ENCODE results near the gene FZD1. TPM values are rescaled to one million over a fixed set of nuclear protein-coding genes. Genes with fewer than 3 reads are reported as not detected.

Gene FZD1
- total and polyA plus RNA-seq, 7 experiments from 2014 or later: 0.24 to 3.4 (median 0.64) TPM

DNA sequence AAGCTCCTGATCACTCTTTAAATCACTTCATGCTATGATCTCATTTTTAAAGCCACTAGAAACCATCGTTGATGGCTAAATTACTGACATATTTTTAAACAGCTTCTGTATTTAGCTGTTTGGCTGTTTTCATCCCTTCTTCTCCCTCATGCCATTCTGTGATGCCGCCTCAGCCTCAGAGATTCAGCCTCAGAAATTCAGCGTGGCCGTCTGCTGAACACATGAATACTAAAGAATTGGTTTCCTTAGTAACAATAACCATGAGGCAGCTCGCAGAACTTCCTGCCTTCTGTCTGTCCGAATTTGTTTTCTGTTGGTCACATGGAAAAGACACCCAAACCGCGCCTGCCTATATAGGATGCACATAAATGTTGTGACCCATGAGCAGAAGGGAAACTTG, 31.0 kb upstream of the FZD1 start:
- Histone ChIP-seq H3K27ac (ENCODE audit: low read depth, low read length) (no peak overlapping the region), H3K4me1 (ENCODE audit: control insufficient read depth in 2 of 2, insufficient read depth in 2 of 2, low read length in 2 of 2) (no peaks in the 10 kb centered on the region), H3K36me3 (ENCODE audit: control insufficient read depth in 2 of 3, insufficient read depth in 3 of 3, low read length in 3 of 3) (no peaks in the 10 kb centered on the region), H3K27me3 (ENCODE audit: control insufficient read depth in 2 of 2, insufficient read depth in 2 of 2, low read length in 2 of 2) (no peaks in the 10 kb centered on the region), H3K4me3 (ENCODE audit: low read length) (no peak overlapping the region), H3K9me3 (ENCODE audit: control insufficient read depth in 2 of 3, low read length in 3 of 3) (no peaks in the 10 kb centered on the region)
- CTCF ChIA-PET: interaction anchor here (0.6 to 1.0 kb wide), 2 partner anchors 24 to 141 kb away, joined by 3 read pairs; no protein-coding TSS in a partner anchor
- no peak for ATAC-seq
- DNase-seq: no peak
- Mint-ChIP-seq H3K27ac (no peak overlapping the region), H3K36me3 (no peaks in the 10 kb centered on the region), H3K27me3 (peaks cover 0 to 6% (median 0%) of the 10 kb centered on the region in 5 donors), H3K9me3 (no peaks in the 10 kb centered on the region), H3K4me1 (no peaks in the 10 kb centered on the region), H3K4me3 (no peak overlapping the region)
- POLR2A ChIA-PET: no interaction called here
- intact Hi-C loops (cut with micrococcal nuclease): no loop called here

DNA sequence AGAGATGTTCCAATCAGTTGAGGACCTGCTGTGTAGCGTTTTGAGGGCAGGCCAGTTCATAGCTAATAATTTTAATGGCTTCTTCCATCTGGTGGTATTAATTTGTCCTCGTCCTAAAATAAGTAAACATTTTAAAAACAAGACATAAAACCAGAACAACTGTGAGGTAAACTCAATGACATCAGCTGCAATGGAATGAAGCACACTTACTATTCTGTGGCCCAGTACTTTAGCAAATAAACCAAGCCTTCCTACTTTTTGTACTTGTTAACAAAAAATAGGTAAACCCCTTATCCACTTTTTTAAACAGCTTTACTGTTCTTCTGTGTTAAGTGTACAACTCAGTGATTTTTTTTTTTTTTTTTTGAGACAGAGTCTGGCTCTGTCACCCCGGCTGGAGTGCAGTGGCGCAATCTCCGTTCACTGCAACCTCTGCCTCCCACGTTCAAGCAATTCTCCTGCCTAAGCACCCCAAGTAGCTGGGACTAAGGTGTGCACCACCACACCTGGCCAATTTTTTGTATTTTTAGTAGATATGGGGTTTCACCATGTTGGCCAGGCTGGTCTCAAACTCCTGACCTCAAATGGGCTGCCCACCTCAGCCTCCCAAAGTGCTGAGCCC, 28.9 kb upstream of the FZD1 start:
- ATAC-seq (no peak), DNase-seq (no peak)
- CTCF ChIA-PET: no interaction called here
- Histone ChIP-seq H3K9me3 (ENCODE audit: control insufficient read depth in 2 of 3, low read length in 3 of 3) (no peaks in the 10 kb centered on the region), H3K4me1 (ENCODE audit: control insufficient read depth in 2 of 2, insufficient read depth in 2 of 2, low read length in 2 of 2) (no peaks in the 10 kb centered on the region), H3K36me3 (ENCODE audit: control insufficient read depth in 2 of 3, insufficient read depth in 3 of 3, low read length in 3 of 3) (no peaks in the 10 kb centered on the region), H3K4me3 (ENCODE audit: low read length) (no peak overlapping the region), H3K27me3 (ENCODE audit: control insufficient read depth in 2 of 2, insufficient read depth in 2 of 2, low read length in 2 of 2) (no peaks in the 10 kb centered on the region), H3K27ac (ENCODE audit: low read depth, low read length) (no peak overlapping the region)
- Mint-ChIP-seq H3K27me3 (peaks cover 0 to 6% (median 0%) of the 10 kb centered on the region in 5 donors), H3K36me3 (no peaks in the 10 kb centered on the region), H3K4me1 (no peaks in the 10 kb centered on the region), H3K4me3 (no peak overlapping the region), H3K27ac (no peak overlapping the region), H3K9me3 (no peaks in the 10 kb centered on the region)
- intact Hi-C loops (cut with micrococcal nuclease): no loop called here
- POLR2A ChIA-PET: no interaction called here

DNA sequence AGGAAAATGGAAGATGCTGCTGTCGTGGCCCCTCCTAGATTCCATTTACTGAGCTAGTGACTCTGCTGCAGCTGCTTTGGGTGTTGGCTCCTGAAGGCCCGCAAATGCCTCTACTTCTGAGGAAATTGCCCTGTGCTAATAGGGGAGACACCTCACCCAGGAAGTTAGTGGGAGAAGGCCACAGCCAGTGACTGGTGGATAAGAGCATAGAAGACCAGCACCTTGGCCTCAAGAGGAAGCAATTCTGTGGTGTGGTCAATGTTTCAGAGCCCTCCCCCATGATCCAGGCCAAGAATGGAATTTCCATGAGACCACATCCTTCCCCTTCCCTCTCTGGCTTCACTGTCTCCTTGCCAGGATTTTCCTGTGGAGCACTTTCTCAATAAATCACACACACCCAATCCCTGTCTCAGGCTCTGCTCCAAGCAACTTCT, 25.0 kb upstream of the FZD1 start:
- Mint-ChIP-seq H3K4me3 (no peak overlapping the region), H3K27ac (no peak overlapping the region), H3K36me3 (no peaks in the 10 kb centered on the region), H3K9me3 (peaks cover 0 to under 1% (median 0%) of the 10 kb centered on the region in 11 donors), H3K4me1 (no peaks in the 10 kb centered on the region), H3K27me3 (peaks cover 0 to 6% (median 2%) of the 10 kb centered on the region in 5 donors)
- POLR2A ChIA-PET: no interaction called here
- Histone ChIP-seq H3K4me1 (ENCODE audit: control insufficient read depth in 2 of 2, insufficient read depth in 2 of 2, low read length in 2 of 2) (no peaks in the 10 kb centered on the region), H3K4me3 (ENCODE audit: low read length) (no peak overlapping the region), H3K27me3 (ENCODE audit: control insufficient read depth in 2 of 2, insufficient read depth in 2 of 2, low read length in 2 of 2) (no peaks in the 10 kb centered on the region), H3K27ac (ENCODE audit: low read depth, low read length) (no peak overlapping the region), H3K9me3 (ENCODE audit: control insufficient read depth in 2 of 3, low read length in 3 of 3) (no peaks in the 10 kb centered on the region), H3K36me3 (ENCODE audit: control insufficient read depth in 2 of 3, insufficient read depth in 3 of 3, low read length in 3 of 3) (no peaks in the 10 kb centered on the region)
- CTCF ChIA-PET: no interaction called here
- no peak for DNase-seq
- no peak for ATAC-seq
- intact Hi-C loops (cut with micrococcal nuclease): no loop called here

DNA sequence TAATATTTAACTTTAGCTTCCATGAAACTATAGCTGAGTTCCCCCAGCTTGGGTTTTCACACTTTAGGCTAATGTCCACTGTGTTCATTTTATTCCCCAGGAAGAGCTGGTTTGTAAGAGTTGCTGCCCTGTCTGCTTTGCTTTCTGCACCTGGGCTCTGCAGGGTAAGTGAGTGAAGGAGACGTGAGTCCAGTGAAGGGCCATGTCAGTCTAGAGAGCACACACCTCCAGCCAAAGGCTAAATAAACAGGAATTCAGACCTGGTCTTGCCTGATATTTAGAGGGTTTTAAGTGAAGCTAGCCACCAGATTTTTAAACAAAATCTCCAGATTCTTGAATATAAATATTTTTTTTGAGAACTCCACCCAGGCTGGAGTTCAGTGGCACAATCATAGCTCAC, 24.5 kb upstream of the FZD1 start:
- Mint-ChIP-seq H3K4me3 (no peak overlapping the region), H3K9me3 (peaks cover 0 to 6% (median 0%) of the 10 kb centered on the region in 11 donors), H3K36me3 (no peaks in the 10 kb centered on the region), H3K27me3 (peaks cover 0 to 6% (median 5%) of the 10 kb centered on the region in 5 donors), H3K27ac (no peak overlapping the region), H3K4me1 (no peaks in the 10 kb centered on the region)
- ATAC-seq (no peak), DNase-seq (no peak)
- no peak overlapping the region for H3K27ac ChIP-seq (ENCODE audit: low read depth, low read length)
- intact Hi-C loops (cut with micrococcal nuclease): no loop called here
- no peaks in the 10 kb centered on the region for H3K9me3 ChIP-seq (ENCODE audit: control insufficient read depth in 2 of 3, low read length in 3 of 3)
- CTCF ChIA-PET: no interaction called here
- no peaks in the 10 kb centered on the region for H3K4me1 ChIP-seq (ENCODE audit: control insufficient read depth in 2 of 2, insufficient read depth in 2 of 2, low read length in 2 of 2)
- POLR2A ChIA-PET: interaction anchor here (1.2 kb wide), 1 partner anchor 11 kb away, joined by 3 read pairs; no protein-coding TSS in a partner anchor
- no peak overlapping the region for H3K4me3 ChIP-seq (ENCODE audit: low read length)
- H3K27me3 ChIP-seq (ENCODE audit: control insufficient read depth in 2 of 2, insufficient read depth in 2 of 2, low read length in 2 of 2): no peaks in the 10 kb centered on the region
- H3K36me3 ChIP-seq (ENCODE audit: control insufficient read depth in 2 of 3, insufficient read depth in 3 of 3, low read length in 3 of 3): no peaks in the 10 kb centered on the region

DNA sequence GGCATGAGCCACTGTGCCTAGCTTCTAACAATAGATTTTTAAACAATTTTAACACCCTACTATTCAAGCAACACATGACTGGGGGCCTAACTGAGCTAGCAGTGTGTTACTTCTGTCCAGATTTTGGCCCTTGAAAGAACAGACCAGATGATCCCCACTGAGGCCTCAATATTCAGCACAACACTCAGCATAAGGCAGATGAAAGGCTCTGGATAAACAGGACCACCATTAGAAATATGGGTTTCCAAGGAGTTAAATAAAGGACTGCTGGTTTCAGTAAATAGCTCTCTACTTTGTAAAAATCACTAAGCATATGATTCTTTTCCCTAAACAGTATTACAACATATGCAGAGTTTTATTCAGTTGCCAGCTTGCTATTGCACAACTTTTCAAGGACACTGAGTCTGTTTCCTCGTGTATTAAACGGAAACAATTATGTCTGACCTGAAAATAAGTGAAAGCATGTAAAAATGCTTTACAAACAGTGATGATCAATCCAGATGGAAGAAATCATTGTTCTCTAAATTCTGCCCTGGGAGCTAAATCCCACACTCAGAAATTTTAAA, 23.8 kb upstream of the FZD1 start:
- DNase-seq: no peak
- H3K4me3 ChIP-seq (ENCODE audit: low read length): no peak overlapping the region

DNA sequence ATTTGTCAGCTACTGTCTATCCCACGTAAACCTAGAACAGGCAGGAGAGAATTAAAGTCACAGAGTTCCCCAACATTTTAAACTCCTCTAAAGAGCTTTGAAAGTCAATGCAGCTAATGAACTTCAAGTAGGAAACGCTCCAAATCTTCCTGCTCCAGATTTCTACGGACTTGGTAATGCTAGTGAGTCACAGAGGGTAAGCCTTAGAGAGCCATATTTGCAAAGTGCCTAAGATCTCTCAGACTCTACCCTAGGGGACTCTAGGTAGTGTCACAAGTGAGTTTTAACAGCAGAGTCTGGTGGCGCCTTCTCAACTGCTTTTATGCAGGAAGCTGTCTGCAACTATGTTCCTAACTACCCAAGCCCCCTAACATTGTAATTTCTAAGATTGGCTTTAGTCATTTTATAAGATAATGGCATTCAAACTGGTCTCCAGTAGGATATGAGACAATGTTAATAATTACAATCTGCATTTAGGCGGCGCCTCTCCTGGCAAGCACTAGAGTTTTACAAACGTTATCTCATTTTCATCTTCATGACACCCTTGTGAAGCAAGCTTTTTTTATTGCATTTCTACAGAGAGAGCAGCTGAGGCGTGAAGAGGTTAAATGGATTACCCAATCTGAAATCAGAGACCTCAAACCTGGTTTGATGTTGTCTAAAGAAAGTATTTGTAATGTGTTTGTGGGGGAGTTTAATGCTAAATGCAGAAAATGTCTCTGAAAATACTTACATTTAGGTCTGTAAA, 22.0 kb upstream of the FZD1 start:
- Mint-ChIP-seq H3K4me3 (no peak overlapping the region), H3K9me3 (peaks cover 0 to 10% (median 0%) of the 10 kb centered on the region in 11 donors), H3K4me1 (peaks cover 0 to 1% (median 0%) of the 10 kb centered on the region in 7 donors), H3K27me3 (peaks cover 0 to 6% (median 5%) of the 10 kb centered on the region in 5 donors), H3K36me3 (no peaks in the 10 kb centered on the region), H3K27ac (no peak overlapping the region)
- POLR2A ChIA-PET: no interaction called here
- intact Hi-C loops (cut with micrococcal nuclease): no loop called here
- H3K9me3 ChIP-seq (ENCODE audit: control insufficient read depth in 2 of 3, low read length in 3 of 3): no peaks in the 10 kb centered on the region
- H3K27me3 ChIP-seq (ENCODE audit: control insufficient read depth in 2 of 2, insufficient read depth in 2 of 2, low read length in 2 of 2): no peaks in the 10 kb centered on the region
- H3K27ac ChIP-seq (ENCODE audit: low read depth, low read length): no peak overlapping the region
- CTCF ChIA-PET: no interaction called here
- ATAC-seq: no peak
- no peak for DNase-seq
- no peak overlapping the region for H3K4me3 ChIP-seq (ENCODE audit: low read length)
- H3K36me3 ChIP-seq (ENCODE audit: control insufficient read depth in 2 of 3, insufficient read depth in 3 of 3, low read length in 3 of 3): no peaks in the 10 kb centered on the region
- H3K4me1 ChIP-seq (ENCODE audit: control insufficient read depth in 2 of 2, insufficient read depth in 2 of 2, low read length in 2 of 2): no peaks in the 10 kb centered on the region

More for the DNA sequence above, 23.8 kb upstream of the FZD1 start:
- Mint-ChIP-seq H3K4me1 (peaks cover 0 to 1% (median 0%) of the 10 kb centered on the region in 7 donors), H3K9me3 (peaks cover 0 to 10% (median 0%) of the 10 kb centered on the region in 11 donors), H3K4me3 (no peak overlapping the region), H3K27me3 (peaks cover 0 to 6% (median 5%) of the 10 kb centered on the region in 5 donors), H3K27ac (no peak overlapping the region), H3K36me3 (no peaks in the 10 kb centered on the region)
- ChIA-PET CTCF (no interaction called here), POLR2A (interaction anchor here (1.2 kb wide), 1 partner anchor 12 kb away, joined by 3 read pairs; no protein-coding TSS in a partner anchor)
- Histone ChIP-seq H3K27ac (ENCODE audit: low read depth, low read length) (no peak overlapping the region), H3K9me3 (ENCODE audit: control insufficient read depth in 2 of 3, low read length in 3 of 3) (no peaks in the 10 kb centered on the region), H3K36me3 (ENCODE audit: control insufficient read depth in 2 of 3, insufficient read depth in 3 of 3, low read length in 3 of 3) (no peaks in the 10 kb centered on the region), H3K4me1 (ENCODE audit: control insufficient read depth in 2 of 2, insufficient read depth in 2 of 2, low read length in 2 of 2) (no peaks in the 10 kb centered on the region), H3K27me3 (ENCODE audit: control insufficient read depth in 2 of 2, insufficient read depth in 2 of 2, low read length in 2 of 2) (no peaks in the 10 kb centered on the region)
- intact Hi-C loops (cut with micrococcal nuclease): no loop called here
- no peak for ATAC-seq
